Measurements from ENCODE around the gene PDK1.
"Not testable (repeated sequence)": the region's sequence is repeated elsewhere in the genome, so short reads cannot be mapped to it uniquely, and the experiment has no call there.

The PDK1 gene

GRCh38 chr2:172574965-172575364, 19.1 kb downstream of the PDK1 start:
- H3K36me3 ChIP-seq (ENCODE audit: control insufficient read depth, insufficient read depth, low read length, severe bottlenecking): peaks cover 85% of the 10 kb centered on the region

GRCh38 chr2:172578054-172578453, 22.2 kb downstream of the PDK1 start:
- H3K27me3 ChIP-seq (replicated peaks; ENCODE audit: control insufficient read depth, insufficient read depth, low read length): no peaks in the 10 kb centered on the region
- H3K4me1 ChIP-seq (ENCODE audit: control insufficient read depth, insufficient read depth, low read length): no peaks in the 10 kb centered on the region
- peaks cover 37% of the 10 kb centered on the region for H3K9me3 ChIP-seq (ENCODE audit: control insufficient read depth, low read length)

More at GRCh38 chr2:172574965-172575364, 19.1 kb downstream of the PDK1 start:
- H3K9ac ChIP-seq (ENCODE audit: low read length): no peak overlapping the region
- H3K9me3 ChIP-seq (ENCODE audit: control insufficient read depth, low read length): peaks cover 34% of the 10 kb centered on the region
- no peak for DNase-seq (ENCODE audit: low read depth)
- H3K4me3 ChIP-seq (ENCODE audit: low read length): no peak overlapping the region
- no peaks in the 10 kb centered on the region for H3K4me1 ChIP-seq (ENCODE audit: control insufficient read depth, insufficient read depth, low read length)
- no peaks in the 10 kb centered on the region for H3K27me3 ChIP-seq (replicated peaks; ENCODE audit: control insufficient read depth, insufficient read depth, low read length)

GRCh38 chr2:172578860-172579512, 23.1 kb downstream of the PDK1 start:
- Histone ChIP-seq H3K4me1 (ENCODE audit: control insufficient read depth, insufficient read depth, low read length) (no peaks in the 10 kb centered on the region), H3K27me3 (replicated peaks; ENCODE audit: control insufficient read depth, insufficient read depth, low read length) (no peaks in the 10 kb centered on the region), H3K9ac (ENCODE audit: low read length) (no peak overlapping the region), H3K9me3 (ENCODE audit: control insufficient read depth, low read length) (peaks cover 37% of the 10 kb centered on the region), H3K36me3 (ENCODE audit: control insufficient read depth, insufficient read depth, low read length, severe bottlenecking) (peaks cover 80% of the 10 kb centered on the region), H3K4me3 (ENCODE audit: low read length) (no peak overlapping the region)
- no peak for DNase-seq (ENCODE audit: low read depth)

More at GRCh38 chr2:172578054-172578453, 22.2 kb downstream of the PDK1 start:
- Histone ChIP-seq H3K9ac (ENCODE audit: low read length) (no peak overlapping the region), H3K4me3 (ENCODE audit: low read length) (peak overlapping the region; percentile 24), H3K36me3 (ENCODE audit: control insufficient read depth, insufficient read depth, low read length, severe bottlenecking) (peaks cover 85% of the 10 kb centered on the region)
- no peak for DNase-seq (ENCODE audit: low read depth)

GRCh38 chr2:172580544-172580943, 24.7 kb downstream of the PDK1 start:
- no peak overlapping the region for H3K4me3 ChIP-seq (ENCODE audit: low read length)
- no peak for DNase-seq (ENCODE audit: low read depth)
- no peaks in the 10 kb centered on the region for H3K27me3 ChIP-seq (replicated peaks; ENCODE audit: control insufficient read depth, insufficient read depth, low read length)
- no peak overlapping the region for H3K9ac ChIP-seq (ENCODE audit: low read length)
- peaks cover 24% of the 10 kb centered on the region for H3K9me3 ChIP-seq (ENCODE audit: control insufficient read depth, low read length)
- H3K36me3 ChIP-seq (ENCODE audit: control insufficient read depth, insufficient read depth, low read length, severe bottlenecking): peaks cover 81% of the 10 kb centered on the region
- no peaks in the 10 kb centered on the region for H3K4me1 ChIP-seq (ENCODE audit: control insufficient read depth, insufficient read depth, low read length)

- Histone ChIP-seq H3K27me3 (replicated peaks; ENCODE audit: control insufficient read depth, insufficient read depth, low read length) (no peaks in the 10 kb centered on the region), H3K9ac (ENCODE audit: low read length) (no peak overlapping the region), H3K36me3 (ENCODE audit: control insufficient read depth, insufficient read depth, low read length, severe bottlenecking) (peaks cover 85% of the 10 kb centered on the region), H3K4me1 (ENCODE audit: control insufficient read depth, insufficient read depth, low read length) (no peaks in the 10 kb centered on the region), H3K4me3 (ENCODE audit: low read length) (no peak overlapping the region), H3K9me3 (ENCODE audit: control insufficient read depth, low read length) (peaks cover 16% of the 10 kb centered on the region)
- DNase-seq (ENCODE audit: low read depth): no peak
Measured at GRCh38 chr2:172582656-172583055, 26.8 kb downstream of the PDK1 start.

- no peak for DNase-seq (ENCODE audit: low read depth)
- H3K36me3 ChIP-seq (ENCODE audit: control insufficient read depth, insufficient read depth, low read length, severe bottlenecking): peaks cover 85% of the 10 kb centered on the region
Measured at GRCh38 chr2:172586245-172586891, 30.5 kb downstream of the PDK1 start.

GRCh38 chr2:172587231-172587630, 31.3 kb downstream of the PDK1 start:
- not testable (repeated sequence) for DNase-seq (ENCODE audit: low read depth); H3K4me1 ChIP-seq (ENCODE audit: control insufficient read depth, insufficient read depth, low read length); H3K9ac ChIP-seq (ENCODE audit: low read length); H3K27me3 ChIP-seq (replicated peaks; ENCODE audit: control insufficient read depth, insufficient read depth, low read length); H3K4me3 ChIP-seq (ENCODE audit: low read length); H3K9me3 ChIP-seq (ENCODE audit: control insufficient read depth, low read length)
- H3K36me3 ChIP-seq (ENCODE audit: control insufficient read depth, insufficient read depth, low read length, severe bottlenecking): peaks cover 76% of the 10 kb centered on the region

More at GRCh38 chr2:172586245-172586891, 30.5 kb downstream of the PDK1 start:
- Histone ChIP-seq H3K9ac (ENCODE audit: low read length) (no peak overlapping the region), H3K9me3 (ENCODE audit: control insufficient read depth, low read length) (no peaks in the 10 kb centered on the region), H3K27me3 (replicated peaks; ENCODE audit: control insufficient read depth, insufficient read depth, low read length) (no peaks in the 10 kb centered on the region), H3K4me3 (ENCODE audit: low read length) (no peak overlapping the region), H3K4me1 (ENCODE audit: control insufficient read depth, insufficient read depth, low read length) (no peaks in the 10 kb centered on the region)

GRCh38 chr2:172588931-172589330, 33.0 kb downstream of the PDK1 start:
- Histone ChIP-seq H3K9ac (ENCODE audit: low read length) (no peak overlapping the region), H3K36me3 (ENCODE audit: control insufficient read depth, insufficient read depth, low read length, severe bottlenecking) (peaks cover 74% of the 10 kb centered on the region), H3K4me3 (ENCODE audit: low read length) (no peak overlapping the region), H3K9me3 (ENCODE audit: control insufficient read depth, low read length) (no peaks in the 10 kb centered on the region), H3K4me1 (ENCODE audit: control insufficient read depth, insufficient read depth, low read length) (peaks cover 5% of the 10 kb centered on the region), H3K27me3 (replicated peaks; ENCODE audit: control insufficient read depth, insufficient read depth, low read length) (no peaks in the 10 kb centered on the region)
- DNase-seq (ENCODE audit: low read depth): no peak

- H3K9ac ChIP-seq (ENCODE audit: low read length); H3K9me3 ChIP-seq (ENCODE audit: control insufficient read depth, low read length); H3K27me3 ChIP-seq (replicated peaks; ENCODE audit: control insufficient read depth, insufficient read depth, low read length); DNase-seq (ENCODE audit: low read depth); H3K4me3 ChIP-seq (ENCODE audit: low read length); H3K4me1 ChIP-seq (ENCODE audit: control insufficient read depth, insufficient read depth, low read length): not testable (repeated sequence)
- peaks cover 74% of the 10 kb centered on the region for H3K36me3 ChIP-seq (ENCODE audit: control insufficient read depth, insufficient read depth, low read length, severe bottlenecking)
Measured at GRCh38 chr2:172591386-172591785, 35.5 kb downstream of the PDK1 start.

- not testable (repeated sequence) for H3K9ac ChIP-seq (ENCODE audit: low read length); H3K27me3 ChIP-seq (replicated peaks; ENCODE audit: control insufficient read depth, insufficient read depth, low read length); H3K9me3 ChIP-seq (ENCODE audit: control insufficient read depth, low read length); DNase-seq (ENCODE audit: low read depth); H3K4me3 ChIP-seq (ENCODE audit: low read length); H3K4me1 ChIP-seq (ENCODE audit: control insufficient read depth, insufficient read depth, low read length)
- peaks cover 74% of the 10 kb centered on the region for H3K36me3 ChIP-seq (ENCODE audit: control insufficient read depth, insufficient read depth, low read length, severe bottlenecking)
Measured at GRCh38 chr2:172592190-172592589, 36.3 kb downstream of the PDK1 start.

GRCh38 chr2:172596776-172597175, 40.9 kb downstream of the PDK1 start:
- H3K4me1 ChIP-seq (ENCODE audit: control insufficient read depth, insufficient read depth, low read length): peaks cover 12% of the 10 kb centered on the region
- no peaks in the 10 kb centered on the region for H3K9me3 ChIP-seq (ENCODE audit: control insufficient read depth, low read length)
- H3K27me3 ChIP-seq (replicated peaks; ENCODE audit: control insufficient read depth, insufficient read depth, low read length): no peaks in the 10 kb centered on the region
- no peak overlapping the region for H3K4me3 ChIP-seq (ENCODE audit: low read length)
- H3K36me3 ChIP-seq (ENCODE audit: control insufficient read depth, insufficient read depth, low read length, severe bottlenecking): peaks cover 68% of the 10 kb centered on the region
- no peak overlapping the region for H3K9ac ChIP-seq (ENCODE audit: low read length)
- DNase-seq (ENCODE audit: low read depth): no peak

Data from adipocyte (in vitro differentiated cells).